Adipose tissue (tissue), 3 donors: ENCODE results near the gene EYA4. TPM values are rescaled to one million over a fixed set of nuclear protein-coding genes. Genes with fewer than 3 reads are reported as not detected.

Experiments
- H3K27ac ChIP-seq: one replicate; pipeline ENCODE4 v1.5.1; 2013; ENCODE audit warnings: low read depth, low read length
- WGBS, 3 donors: extraction: QIAGEN DNeasy Blood & Tissue Kit; methylation state at CpG; one replicate each; pipeline ENCODE4 v1.1.7; 2013; 5-methylcytosine and 5-hydroxymethylcytosine counted together
- polyA plus RNA-seq, 3 donors: library from polyadenylated mRNA; stranded (reverse); fragments of 200-250 nt; gene quantifications; one replicate each; pipeline ENCODE4 v1.2.3, GENCODE V29; 2013
- donor health status: healthy with polysubstance abuse.
- donor health status: Bipolar disorder and iron deficiency.
- donor health status: healthy.

The EYA4 gene
- polyA plus RNA-seq, 3 donors, result 0.06 to 0.90 (median 0.43) TPM

GRCh38 chr6:133467231-133467981, 226.2 kb downstream of the EYA4 start:
- no peak overlapping the region for H3K27ac ChIP-seq

- H3K27ac ChIP-seq, result no peak overlapping the region
- WGBS, 3 donors, result 54 to 63% (median 58%) methylated on average over 2 of the region's 2 CpGs
Observed at GRCh38 chr6:133467982-133468380, 226.8 kb downstream of the EYA4 start.

- H3K27ac ChIP-seq, result no peak overlapping the region
- 88 to 93% (median 90%) methylated on average over 8 of the region's 8 CpGs for WGBS, 3 donors
Observed at GRCh38 chr6:133468591-133468990, 227.4 kb downstream of the EYA4 start.

- no peak overlapping the region for H3K27ac ChIP-seq
- 44 to 56% (median 52%) methylated on average over 2 of the region's 2 CpGs for WGBS, 3 donors
Observed at GRCh38 chr6:133474516-133474915, 233.4 kb downstream of the EYA4 start.

DNA sequence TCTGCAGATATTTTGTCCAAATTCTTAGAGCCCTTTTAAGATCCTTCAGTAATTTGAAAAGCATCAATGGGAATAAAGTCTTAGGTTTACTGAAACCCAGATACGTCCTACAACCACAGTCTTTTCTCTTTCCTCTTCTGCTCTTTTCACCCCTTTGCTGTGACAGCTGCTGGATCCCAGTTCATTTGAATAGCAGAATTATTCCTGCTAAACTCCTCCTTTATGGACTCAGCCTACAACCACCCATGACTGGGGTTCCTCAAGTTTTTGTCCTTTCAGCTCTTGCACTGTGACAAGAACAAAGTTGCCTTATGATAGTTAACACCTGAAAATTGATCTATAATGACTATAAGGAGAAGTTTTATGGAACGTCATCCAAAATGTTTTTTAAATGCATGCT, 237.5 kb downstream of the EYA4 start:
- no peak overlapping the region for H3K27ac ChIP-seq
- 70 to 88% (median 74%) methylated on average over 2 of the region's 2 CpGs for WGBS, 3 donors

DNA sequence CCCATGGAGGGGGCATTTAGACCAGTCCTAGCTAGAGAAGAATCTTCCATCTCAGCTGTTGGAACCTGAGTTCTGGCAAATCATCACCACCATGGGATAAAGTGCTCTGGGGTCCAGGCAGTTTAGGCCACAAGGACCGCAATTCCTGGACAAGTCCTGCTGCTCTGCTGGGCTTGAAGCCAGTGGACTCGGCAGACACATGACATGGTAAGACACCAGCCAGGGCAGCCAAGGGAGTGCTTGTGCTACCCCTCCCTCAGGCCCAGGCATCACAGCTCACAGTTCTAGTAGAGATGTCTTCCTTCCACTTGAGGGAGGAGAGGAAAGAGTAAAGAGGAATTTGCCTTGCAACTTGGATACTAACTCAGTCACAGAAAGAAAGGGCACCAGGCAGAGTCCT, 246.0 kb downstream of the EYA4 start:
- no peak overlapping the region for H3K27ac ChIP-seq
- WGBS, 3 donors, result 71 to 83% (median 83%) methylated on average over 2 of the region's 2 CpGs

DNA sequence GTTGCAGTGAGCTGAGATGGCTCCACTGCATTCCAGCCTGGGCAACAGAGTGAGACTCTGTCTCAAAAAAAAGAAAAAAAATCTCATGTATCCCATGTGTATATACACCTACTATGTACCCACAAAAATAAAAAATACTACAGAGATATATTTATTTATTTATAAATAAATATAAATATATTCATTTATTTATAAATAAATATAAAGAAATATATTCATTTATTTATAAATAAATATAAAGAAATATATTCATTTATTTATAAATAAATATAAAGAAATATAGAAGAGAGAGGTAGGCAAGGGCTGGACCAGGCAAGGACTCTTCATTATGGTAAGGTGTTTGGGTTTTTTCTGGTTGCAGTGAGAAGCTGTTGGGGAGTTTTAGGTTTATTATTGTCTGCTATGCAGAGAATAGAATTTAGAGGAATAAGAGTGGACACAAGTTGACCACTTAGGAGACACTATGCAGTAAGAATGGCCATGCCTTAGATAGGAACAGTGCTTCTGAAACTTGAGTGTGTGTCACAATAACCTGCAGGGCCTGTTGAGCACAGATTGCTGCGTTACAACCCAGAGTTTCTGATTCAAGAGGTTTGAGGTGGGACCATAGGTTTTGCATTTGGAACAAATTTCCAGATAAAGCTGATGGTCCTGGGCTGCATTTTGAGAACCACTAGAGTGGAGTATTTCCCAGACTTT, 254.2 kb downstream of the EYA4 start:
- WGBS, 3 donors, result 83 to 97% (median 89%) methylated on average over 1 of the region's 1 CpG
- no peak overlapping the region for H3K27ac ChIP-seq

GRCh38 chr6:133499662-133500061, 258.5 kb downstream of the EYA4 start:
- no peak overlapping the region for H3K27ac ChIP-seq
- 49 to 75% (median 64%) methylated on average over 3 of the region's 3 CpGs for WGBS, 3 donors

- WGBS, 3 donors, result 45 to 63% (median 56%) methylated on average over 4 of the region's 4 CpGs
- H3K27ac ChIP-seq, result no peak overlapping the region
Observed at GRCh38 chr6:133501675-133502270, 260.6 kb downstream of the EYA4 start.

GRCh38 chr6:133502441-133503335, 261.5 kb downstream of the EYA4 start:
- 54 to 63% (median 56%) methylated on average over 2 of the region's 2 CpGs for WGBS, 3 donors
- no peak overlapping the region for H3K27ac ChIP-seq

DNA sequence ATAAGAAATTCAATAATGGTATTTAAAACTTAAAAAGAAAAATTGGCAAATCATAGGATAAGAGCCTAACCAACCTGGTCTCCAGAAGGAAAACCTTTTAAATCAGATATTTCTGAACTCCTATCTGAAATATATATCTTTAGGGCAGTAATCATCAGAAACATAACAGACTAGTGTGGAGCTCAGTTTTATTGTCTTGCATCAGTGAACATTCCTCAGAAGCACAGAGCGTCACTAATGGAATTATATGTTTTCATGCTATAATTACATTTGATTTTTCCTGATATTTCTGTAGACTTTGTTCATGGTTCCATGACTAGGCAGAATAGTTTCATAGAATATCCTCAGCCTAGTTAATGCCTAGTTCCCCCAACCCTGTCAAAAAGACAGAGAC, 262.2 kb downstream of the EYA4 start:
- H3K27ac ChIP-seq, result no peak overlapping the region
- WGBS, 3 donors, result 78 to 93% (median 87%) methylated on average over 1 of the region's 1 CpG

DNA sequence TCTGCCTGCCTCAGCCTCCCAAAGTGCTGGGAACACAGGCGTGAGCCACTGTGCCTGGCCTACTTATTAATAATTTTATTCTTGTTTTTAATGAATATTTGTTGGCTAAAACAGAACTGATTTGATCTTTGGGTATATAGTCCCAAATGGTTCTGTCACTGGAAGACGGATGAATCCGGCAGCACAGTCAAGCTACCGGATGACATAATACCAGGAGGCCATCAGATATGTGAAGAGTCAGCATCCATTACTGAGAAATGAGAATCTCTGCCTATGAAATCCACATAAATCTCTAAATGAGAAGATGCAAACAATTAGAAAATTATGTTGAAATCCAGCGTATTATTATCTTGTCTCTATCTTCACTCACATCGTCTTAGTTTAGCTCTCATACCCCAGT, 263.0 kb downstream of the EYA4 start:
- H3K27ac ChIP-seq, result no peak overlapping the region

GRCh38 chr6:133504761-133505160, 263.6 kb downstream of the EYA4 start:
- WGBS, 3 donors, result 57 to 73% (median 58%) methylated on average over 3 of the region's 3 CpGs

More for the DNA sequence above, 263.0 kb downstream of the EYA4 start:
- 87 to 92% (median 87%) methylated on average over 6 of the region's 6 CpGs for WGBS, 3 donors

DNA sequence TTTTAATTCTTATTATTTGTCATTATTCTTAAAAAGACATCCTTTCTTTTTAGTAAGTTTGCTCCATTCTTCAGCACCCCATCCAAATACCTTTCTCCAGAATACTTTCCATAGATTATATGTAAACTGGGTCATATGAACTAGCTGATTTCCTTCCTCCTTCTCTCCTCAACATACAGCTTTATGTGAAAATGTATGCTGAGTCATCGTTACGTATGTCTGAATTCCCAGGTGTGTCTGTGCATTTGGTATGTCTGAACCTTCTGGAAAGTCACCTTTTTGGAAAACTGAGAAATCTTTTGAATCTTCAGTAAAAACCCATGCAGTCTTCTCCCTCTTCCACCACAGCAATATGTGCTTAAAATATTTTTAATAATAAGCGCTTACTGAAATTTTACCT, 264.5 kb downstream of the EYA4 start:
- WGBS, 3 donors, result 72 to 80% (median 72%) methylated on average over 3 of the region's 3 CpGs
- H3K27ac ChIP-seq, result no peak overlapping the region

More at GRCh38 chr6:133504761-133505160, 263.6 kb downstream of the EYA4 start:
- H3K27ac ChIP-seq, result no peak overlapping the region

GRCh38 chr6:133512410-133513016, 271.4 kb downstream of the EYA4 start:
- no peak overlapping the region for H3K27ac ChIP-seq
- WGBS, 3 donors, result 22 to 31% (median 29%) methylated on average over 4 of the region's 4 CpGs

GRCh38 chr6:133523816-133524215, 282.7 kb downstream of the EYA4 start:
- WGBS, 3 donors, result 88 to 97% (median 90%) methylated on average over 1 of the region's 1 CpG

GRCh38 chr6:133526436-133526835, 285.3 kb downstream of the EYA4 start:
- 76 to 88% (median 83%) methylated on average over 5 of the region's 5 CpGs for whole genome bisulfite sequencing, 3 donors
- H3K27ac ChIP-seq, result no peak overlapping the region

More at GRCh38 chr6:133523816-133524215, 282.7 kb downstream of the EYA4 start:
- H3K27ac ChIP-seq, result no peak overlapping the region

GRCh38 chr6:133528566-133528965, 287.4 kb downstream of the EYA4 start:
- 68 to 89% (median 69%) methylated on average over 2 of the region's 2 CpGs for whole genome bisulfite sequencing, 3 donors
- no peak overlapping the region for H3K27ac ChIP-seq
